ENCODE data around the gene CHADL.

Gene CHADL

DNA sequence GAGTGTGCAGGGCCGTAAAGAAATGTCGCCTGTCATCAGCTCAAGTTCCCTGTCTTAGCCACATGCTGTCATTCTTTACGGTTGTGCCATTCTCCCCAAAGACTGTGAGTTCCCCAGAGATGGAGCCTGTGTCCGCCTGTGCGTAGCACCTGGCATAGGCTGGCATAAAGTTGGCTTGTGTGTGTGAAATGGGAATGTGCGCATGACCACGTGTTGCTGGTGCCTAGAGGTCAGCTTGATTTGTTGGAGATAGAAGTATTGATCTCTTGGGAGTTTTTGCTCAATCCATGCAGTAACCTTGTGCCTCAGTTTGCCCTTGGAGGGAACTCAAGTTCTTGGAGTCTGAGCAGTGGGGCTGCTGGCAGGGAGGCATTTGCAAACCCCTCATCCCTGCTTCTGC is 9.4 kb downstream of the CHADL start:
- DNase-seq (ENCODE audit: low read depth in 2 of 2), result no peak

DNA sequence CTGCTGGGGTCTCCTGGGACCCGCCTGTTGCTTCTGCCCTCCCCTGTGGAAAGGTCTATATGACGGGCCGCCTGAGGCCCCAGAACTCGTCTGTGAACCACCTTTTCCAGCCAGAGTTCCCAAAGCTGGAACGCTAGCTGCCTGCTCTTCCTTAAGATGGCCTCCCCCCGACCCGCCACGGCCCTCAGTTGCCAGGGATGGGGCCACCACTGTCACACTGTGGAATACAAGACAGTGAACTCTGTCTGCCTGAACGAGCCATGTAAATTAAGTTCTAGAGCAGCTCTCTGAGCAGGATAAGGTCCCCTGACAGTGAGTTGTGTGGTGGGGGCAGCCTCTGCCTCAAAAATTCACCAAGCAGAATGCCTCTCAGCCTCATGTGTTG is 10.3 kb downstream of the CHADL start:
- no peak for DNase-seq (ENCODE audit: low read depth in 2 of 2)

DNA sequence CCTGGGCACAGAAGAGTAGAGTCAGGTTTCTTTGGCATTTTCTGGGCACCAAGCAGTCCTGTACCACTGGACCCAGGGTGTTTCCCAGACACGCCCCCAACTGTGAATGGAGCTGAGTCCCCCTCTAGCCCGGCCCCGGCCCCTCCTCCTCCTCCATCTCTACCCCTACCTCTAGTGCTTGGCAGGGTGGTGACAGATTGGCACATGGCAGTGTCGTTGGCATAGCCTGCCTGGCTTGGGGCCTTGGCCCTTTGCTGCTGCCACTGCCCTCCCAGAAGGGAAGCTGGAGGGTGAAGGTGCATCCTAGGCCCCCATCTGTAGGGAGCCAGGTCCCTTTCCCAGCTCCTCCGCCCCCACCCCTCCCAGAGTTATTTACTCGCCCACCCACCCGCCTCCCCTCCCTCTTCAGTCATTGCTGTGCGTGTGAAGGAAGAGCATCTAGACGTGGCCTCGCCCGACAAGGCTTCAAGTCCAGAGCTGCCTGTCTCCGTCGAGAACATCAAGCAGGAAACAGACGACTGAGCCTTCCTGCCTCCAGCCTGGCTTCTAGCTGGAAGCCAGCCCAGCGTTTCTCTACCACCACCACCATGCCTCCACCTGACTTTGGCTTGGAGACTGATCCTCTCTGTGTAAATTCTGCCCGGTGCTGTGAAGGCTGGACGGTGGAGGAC is 10.9 kb downstream of the CHADL start:
- DNase-seq (ENCODE audit: low read depth in 2 of 2), result no peak

DNA sequence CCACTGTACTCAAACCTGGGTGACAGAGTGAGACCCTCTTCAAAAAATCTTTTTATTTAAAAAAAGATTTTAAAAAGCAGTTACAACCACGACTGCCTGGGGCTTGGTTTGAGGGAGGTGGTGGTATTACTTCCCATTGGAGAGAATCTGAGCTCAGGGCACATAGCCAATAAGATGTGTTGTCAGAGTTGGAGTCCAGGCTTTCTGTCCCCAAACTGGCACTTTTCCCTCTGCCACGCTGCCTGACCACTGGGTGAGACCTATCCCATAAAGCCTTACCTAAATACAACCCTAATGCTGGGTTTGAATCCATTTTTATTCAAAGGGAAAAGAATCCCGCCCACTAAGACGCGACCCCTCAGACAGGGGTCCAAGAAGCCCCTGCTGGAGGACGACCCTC is 11.5 kb downstream of the CHADL start:
- no peak for DNase-seq (ENCODE audit: low read depth in 2 of 2)

DNA sequence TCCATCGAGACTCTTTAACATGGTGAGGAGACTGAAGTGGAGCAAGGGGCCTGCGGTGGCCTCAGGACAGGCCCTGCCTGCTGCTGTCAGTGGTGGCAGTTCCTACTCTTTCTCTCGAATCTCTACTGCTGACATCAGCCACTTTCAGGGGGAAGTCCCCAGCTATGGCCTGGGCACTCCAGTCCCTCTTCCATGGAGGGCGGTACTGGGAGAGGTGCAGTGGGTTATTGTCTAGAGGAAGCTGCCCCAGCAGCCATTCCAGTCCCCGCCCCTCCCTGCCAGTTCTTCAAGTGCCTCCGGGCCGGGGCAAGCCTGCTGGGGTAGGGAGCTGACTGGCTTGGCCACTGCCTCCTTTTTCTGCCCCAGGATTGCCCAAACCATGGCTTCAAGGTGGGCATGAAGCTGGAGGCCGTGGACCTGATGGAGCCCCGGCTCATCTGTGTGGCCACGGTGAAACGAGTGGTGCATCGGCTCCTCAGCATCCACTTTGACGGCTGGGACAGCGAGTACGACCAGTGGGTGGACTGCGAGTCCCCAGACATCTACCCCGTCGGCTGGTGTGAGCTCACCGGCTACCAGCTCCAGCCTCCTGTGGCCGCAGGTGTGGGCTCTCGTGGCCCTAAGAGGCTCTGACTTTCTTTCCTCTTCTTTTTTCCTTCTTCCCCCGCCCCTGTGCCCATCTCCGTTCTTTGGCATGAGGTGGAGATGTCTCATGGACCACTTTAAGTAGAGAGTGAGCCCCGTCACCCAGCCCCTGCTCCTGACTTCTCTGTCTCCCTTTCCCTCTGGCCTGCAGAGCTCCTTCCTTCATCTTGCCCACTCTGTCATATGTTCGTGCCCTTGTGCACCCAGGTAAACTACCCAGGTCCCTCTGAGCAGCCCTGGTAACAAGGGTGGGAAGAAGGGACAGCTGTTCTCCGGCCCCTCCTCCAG is 13.7 kb downstream of the CHADL start:
- DNase-seq (ENCODE audit: low read depth in 2 of 2), result no peak

DNA sequence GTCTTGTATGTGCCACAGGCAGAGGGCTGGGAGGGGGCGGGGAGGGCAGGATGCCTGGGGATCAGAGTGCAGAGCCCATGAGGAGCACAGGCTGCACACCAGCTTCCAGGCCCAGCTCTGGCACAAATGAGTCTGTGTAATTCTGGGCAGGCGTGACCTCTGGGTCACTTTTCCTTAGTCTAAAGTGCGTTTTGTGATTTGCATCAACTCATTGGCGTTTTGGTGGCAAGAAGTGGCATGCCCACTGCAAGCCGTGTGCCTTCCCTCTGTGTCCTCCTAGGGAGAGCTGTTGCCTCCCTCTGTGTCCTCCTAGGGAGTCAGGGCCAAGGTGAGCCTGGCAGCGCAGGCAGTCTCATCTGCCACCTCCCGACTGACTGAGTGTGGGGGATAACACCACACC is 17.2 kb downstream of the CHADL start:
- no peak for DNase-seq (ENCODE audit: low read depth in 2 of 2)

DNA sequence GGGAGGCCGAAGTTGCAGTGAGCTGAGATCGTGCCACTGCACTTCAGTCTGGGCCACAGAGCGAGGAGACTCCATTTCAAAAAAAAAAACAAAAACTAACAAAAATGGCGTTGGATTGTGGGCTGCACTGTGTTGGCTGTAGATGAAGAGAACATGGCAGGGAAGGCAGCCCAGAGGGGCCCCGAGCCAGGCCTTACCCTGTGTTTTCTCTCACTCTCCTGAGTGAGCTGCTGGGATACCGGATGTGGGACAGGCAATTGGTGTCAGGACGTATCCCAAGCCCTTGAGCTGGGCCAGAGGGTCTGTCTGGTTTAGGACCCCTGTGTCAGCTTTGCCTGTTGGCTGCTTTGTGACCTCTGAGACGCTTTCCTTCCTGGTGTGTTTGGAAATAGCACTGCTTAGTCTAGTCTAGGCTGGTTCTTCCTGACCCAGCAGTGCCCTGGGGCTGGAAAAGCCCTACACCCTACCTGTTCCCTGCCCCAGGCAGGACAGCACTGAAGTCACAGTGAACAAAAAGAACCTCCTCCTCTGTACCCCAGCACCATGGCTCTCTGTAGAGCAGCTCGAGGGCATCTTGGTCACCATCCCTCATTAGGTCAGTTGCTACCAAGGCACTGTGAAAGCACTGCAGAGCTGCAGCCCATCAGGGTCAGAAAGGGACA is 17.8 kb downstream of the CHADL start:
- no peak for DNase-seq (ENCODE audit: low read depth in 2 of 2)

DNA sequence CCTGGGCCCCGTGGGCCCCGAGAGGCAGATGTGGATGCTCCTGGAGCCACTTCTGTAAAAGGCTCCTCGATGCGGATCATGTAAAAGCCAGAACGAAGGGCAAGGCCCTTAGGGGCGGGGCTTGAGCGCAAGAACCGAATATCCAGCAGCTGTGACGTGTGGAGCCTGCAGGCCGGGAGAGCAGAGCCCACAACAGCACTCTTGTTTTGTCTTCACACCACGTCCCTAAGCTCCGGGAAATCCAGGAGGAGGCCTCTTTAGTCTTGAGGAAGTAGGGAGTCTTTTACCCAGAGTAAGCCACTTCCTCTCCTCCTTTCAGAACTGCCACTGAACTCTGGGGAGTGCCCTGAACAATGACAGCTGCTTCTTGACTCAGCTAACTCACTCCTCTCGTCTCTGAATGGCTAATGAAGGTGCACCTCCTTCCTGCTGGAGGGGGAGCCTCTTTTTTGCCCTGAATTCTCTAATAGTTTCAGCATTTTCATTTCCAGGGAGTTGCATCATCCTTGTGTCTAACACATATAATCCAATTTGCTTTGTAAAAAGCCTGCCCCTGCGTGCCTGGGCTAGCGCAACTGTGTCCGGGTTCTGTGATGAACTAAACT is 23.1 kb downstream of the CHADL start:
- peak; percentile 59 to 60 for DNase-seq (ENCODE audit: low read depth in 2 of 2)

DNA sequence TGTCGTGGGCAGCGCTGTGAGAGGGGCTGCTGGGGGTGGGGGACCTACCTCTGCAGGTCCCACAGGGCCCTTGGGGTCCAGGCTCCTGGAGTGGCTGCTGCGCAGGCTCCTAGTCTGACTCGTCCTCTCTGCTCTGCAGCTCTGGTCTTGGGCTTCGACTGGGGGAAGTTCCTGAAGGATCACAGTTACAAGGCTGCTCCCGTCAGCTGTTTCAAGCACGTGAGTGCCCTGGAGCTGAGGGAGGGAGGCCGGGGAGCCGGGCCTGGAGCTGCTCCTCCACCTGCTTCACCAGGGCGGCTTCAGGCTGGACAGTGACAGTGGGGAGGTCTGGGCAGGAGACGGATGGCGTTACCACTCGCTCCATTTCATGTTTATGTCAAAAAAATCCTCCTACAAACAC is 23.7 kb downstream of the CHADL start:
- no peak for DNase-seq (ENCODE audit: low read depth in 2 of 2)

DNA sequence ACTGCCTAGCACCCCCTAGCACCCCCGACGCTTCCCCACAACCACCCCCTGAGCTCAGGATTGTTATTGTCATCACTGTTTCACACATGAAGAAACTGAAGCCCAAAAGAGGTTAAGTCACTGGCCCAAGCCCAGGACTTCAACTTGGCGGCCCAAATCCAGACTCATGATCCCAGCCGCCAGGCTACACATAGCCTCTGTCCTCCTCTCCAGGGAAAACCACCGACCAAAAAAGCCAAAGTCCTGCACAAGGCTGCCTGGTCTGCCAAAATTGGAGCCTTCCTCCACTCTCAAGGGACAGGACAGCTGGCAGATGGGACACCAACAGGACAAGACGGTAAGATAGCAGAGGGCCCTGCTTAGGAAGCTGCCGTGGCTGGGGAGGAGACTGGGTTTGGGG is 24.8 kb downstream of the CHADL start:
- DNase-seq (ENCODE audit: low read depth in 2 of 2), result no peak

DNA sequence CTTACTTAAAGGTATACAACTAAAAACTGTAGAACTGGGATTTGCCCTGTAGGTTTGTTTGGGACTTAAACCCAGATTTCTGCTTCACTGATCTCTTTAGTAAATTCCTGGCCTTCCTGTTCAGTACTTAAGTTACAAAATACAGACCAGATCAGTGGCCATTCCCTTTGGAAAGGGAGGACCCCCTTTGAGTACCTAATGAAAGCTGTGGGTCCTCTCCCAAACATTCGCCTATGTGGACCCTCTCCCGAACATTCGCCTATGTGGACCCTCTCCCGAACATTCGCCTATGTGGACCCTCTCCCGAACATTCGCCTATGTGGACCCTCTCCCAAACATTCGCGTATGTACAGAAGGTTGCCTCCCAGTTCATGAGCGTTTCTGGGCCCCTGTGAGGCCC is 25.3 kb downstream of the CHADL start:
- DNase-seq (ENCODE audit: low read depth in 2 of 2), result no peak

DNA sequence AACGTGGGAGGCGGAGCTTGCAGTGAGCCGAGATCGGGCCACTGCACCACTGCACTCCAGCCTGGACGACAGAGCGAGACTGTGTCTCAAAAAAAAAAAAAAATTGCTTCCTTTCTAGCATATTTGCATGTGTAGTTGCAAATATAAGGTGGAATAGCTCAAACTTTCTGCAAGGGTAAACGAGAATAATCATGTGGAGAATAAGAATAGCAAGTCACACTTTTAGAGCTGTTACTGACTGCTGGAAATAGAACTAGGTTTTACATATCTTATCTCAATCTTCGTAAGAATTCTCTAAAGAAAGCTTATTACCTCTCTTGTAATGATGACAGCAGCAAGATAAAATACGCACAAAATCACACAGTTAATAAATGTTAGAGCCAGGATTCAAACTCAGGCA is 34.0 kb downstream of the CHADL start:
- no peak for DNase-seq (ENCODE audit: low read depth in 2 of 2)

DNA sequence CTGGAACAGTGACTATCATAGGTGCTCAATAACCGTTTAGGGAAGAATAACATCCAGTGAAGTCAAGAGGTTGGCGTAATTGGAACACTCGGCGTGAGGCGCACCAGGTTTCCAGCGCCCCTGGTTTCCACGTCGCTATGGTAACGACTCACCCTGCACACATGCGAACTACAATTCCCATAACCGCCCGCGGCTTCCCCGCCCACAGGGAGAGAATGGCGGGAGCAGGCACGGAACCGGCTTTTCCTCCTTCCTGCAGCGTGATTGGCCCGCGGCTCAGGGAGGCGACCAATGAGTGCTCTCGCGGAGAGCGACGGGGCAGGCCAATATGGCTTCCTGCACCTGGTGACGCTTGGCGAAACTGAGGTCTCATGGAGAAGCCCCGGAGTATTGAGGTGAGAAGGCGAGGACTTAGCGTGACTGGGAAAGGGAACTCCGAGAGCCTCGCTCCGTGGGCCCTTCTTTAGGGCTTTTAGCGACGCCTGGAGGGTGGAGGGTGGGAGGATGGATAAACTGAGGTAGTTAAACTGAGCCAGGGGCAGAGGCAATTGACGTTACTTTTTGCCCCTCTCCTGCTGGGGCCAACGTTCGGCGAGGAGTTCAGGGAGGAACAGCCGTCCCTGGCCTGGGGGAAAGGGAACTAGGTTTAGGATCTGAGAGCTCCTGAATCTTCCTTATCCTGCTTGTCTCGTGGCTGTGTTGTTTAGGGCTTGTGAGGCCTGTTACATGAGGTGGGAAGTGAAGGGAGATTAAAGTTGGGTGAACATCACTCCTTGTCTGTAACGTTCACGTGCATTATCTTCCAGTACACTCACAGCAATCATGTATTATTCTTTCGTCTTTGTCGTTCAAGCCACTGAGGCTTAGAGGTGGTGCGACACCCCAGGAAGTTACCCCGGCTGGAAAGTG is 35.5 kb downstream of the CHADL start, which contains the start of gene L3MBTL2:
TSS of gene L3MBTL2 (plus strand) at position 321 of the 909 bp plus-strand sequence. CDS start at position 372, 51 bp downstream.
- DNase-seq (ENCODE audit: low read depth in 2 of 2), result peak; percentile 85 to 87

DNA sequence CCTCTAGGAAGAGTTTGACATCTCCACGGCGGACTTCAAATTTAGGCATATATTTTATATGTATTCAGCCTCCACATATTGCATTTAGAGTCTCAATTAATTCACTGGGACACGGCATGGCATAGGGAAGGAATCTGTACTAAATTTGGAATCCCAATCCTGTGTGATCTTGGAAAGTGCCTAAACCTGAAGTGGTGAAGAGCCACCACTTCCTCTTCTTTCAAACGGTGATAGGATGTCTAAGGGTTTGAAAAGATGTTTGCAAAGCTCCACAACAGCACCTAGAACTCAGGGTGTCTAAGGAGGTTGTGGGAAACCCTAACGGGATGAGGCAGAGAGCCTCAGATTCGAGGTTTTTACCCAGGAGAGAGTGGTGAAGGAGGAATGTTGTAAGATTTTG is 36.7 kb downstream of the CHADL start:
- no peak for DNase-seq (ENCODE audit: low read depth in 2 of 2)

DNA sequence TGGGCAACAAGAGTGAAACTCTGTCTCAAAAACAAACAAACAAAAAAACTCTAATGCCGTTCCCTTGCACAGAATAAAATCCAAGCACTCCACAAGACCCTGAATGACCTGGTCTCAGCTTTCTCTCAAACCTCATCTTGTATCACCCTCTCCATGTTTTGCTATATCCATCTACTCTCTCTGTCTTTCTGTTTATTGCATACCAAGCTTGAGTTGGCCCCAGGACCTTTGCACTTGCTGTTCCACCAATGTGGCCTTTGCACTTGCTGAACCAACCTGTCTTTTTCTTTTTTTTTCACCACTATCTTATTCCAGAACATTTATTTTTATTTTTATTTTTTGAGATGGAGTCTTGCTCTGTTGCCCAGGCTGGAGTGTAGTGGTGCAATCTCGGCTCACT is 37.6 kb downstream of the CHADL start:
- no peak for DNase-seq (ENCODE audit: low read depth in 2 of 2)

DNA sequence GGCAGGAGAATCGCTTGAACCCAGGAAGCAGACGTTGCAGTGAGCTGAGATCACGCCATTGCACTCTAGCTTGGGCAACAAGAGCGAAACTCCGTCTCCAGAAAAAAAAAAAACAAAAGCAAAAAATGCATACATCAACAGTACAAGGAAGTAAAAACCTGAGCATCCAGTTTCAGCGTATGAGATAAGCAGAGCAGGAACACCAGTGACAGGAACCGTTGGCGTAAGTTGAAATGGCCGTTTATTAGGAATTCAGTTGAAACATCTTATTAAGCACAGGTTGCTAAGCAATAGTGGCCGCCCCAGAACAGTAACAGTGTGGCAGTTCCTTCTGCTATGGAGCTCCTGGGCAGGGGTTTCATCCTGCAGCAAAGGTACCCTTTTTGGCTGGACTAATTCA is 39.6 kb downstream of the CHADL start:
- no peak for DNase-seq (ENCODE audit: low read depth in 2 of 2)

DNA sequence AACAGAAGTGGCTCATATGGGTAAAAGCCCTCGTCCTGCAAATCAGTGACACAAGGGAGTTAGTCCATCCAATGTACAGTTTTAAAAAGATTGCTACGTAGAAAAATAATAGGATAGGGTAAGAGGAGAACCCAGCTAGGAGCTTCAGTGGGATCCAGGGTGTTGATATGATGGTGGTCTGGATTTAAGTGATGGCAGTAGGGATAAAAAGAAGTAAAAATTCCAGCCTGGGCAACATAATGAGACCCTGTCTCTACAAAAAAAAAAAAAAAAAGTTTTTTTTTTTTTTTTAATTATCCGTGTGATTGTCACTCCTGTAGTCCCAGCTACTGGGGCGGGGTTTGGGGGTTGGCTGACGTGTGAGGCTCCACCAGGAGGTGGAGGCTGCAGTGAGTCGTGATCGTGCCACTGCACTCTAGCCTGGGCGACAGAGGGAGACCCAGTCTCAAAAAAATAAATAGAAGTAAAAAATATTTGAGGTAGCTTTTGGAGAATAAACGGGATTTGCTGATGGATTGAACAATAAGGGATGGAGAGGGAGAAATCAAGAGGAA is 42.6 kb downstream of the CHADL start:
- no peak for DNase-seq (ENCODE audit: low read depth in 2 of 2)

DNA sequence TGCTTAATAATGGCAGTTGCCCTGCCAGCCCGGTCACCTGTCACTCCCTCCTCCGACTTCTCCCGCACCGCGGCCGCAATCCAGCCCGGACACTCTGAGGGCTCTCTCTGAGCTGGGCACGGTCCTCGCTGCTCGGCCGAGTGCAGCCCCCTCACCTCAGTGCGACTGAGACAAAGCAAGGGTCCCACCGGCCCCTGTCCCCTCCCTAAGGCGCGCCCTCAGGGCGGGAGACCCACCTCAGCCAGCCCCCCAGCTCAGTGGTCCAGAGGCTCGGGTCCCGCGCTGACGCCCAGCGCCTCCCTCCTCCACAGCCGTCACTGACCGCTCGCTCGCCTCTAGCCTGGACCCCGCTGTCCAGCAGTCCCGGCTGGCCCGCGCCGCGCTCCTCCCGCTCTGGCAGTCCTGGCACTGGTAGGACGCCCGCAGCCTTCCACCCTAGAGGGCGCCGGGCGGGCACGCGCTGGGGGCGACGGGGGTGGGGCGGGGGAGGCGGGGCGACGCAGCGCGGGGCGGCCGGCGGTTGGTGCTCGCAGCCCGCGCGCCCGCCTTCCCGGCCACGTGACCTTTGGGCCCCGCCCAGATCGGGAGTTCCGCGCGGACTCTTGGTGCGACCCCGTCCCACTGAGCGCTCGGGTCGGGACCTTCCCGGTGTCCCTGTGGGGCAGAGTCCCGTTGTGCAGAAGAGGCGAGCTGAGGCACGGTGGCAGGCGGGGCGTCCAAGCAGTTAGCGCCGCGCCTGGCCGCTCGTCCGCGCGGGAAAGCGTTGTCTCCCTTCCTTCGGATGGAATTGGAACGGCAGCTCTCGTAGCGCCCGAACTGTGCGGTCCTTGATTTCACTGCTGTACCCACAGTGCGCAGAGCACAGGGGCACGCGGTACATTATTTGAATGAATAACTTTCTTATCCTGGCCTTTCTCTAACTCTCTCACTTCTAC is 43.4 kb downstream of the CHADL start:
- DNase-seq (ENCODE audit: low read depth in 2 of 2), result peak in 1 of 2 experiments; percentile 8

DNA sequence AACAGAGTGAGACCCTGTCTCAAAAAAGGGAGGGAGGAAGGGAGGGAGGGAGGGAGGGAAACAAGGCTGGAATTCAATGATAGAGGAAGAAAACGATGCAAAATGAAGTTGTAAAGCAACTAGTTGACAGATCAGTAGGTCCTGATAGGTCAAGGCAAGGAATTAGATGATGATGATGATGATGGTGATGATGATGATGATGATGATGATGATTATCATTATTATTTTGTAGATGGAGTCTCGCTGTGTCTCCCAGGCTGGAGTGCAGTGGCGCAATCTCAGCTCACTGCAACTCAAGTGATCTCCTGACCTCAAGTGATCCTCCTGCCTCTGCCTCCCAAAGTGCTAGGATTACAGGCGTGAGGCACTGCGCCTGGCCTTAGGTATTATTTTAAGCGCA is 46.9 kb downstream of the CHADL start:
- no peak for DNase-seq (ENCODE audit: low read depth in 2 of 2)

DNA sequence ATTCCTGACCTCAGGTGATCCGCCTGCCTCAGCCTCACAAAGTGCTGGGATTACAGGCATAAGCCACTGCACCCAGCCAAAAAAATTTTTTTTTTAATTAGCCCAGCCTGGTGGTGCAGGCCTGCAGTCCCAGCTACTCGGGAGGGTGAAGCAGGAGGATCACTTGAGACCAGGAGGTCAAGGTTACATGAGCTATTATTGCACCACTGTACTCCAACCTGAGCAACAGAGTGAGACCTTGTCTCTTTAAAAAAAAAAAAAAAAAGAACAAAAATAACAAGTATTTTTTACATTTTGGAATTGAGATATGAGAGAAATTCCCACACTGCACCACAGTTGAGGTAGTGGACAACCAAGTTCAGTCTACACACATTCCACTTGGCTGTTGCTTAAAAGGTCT is 49.3 kb downstream of the CHADL start:
- no peak for DNase-seq (ENCODE audit: low read depth in 2 of 2)

All from fibroblast of skin of left quadriceps (primary cell).